AML-193 (cell line): ENCODE data around the gene STPG1.

Experiments
- DNase-seq, 2 experiments: peaks; one replicate each; lab custom pipeline; 2025; lab: John Stamatoyannopoulos, UW

Gene STPG1

GRCh38 chr1:24369801-24370200, 43.8 kb downstream of the STPG1 start:
- DNase-seq = no peak

DNA sequence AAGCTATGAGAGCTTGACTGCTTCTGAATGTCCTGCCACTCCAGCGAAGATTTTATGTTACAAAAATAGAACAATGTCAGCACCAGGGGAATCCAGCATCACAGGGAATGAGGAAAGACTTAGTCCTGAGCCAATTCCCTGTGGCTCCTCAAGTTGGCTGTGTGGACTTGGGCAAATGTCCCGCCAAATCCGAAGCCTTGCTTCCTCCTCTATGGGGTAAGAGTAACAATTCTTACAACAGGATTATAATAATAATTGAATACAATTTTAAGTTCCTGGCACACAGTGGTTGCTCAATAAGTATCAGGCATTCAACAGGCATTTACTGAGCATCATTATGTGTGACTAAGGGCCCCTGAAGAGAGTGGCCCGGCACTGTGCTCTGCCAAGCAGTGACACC, 44.4 kb downstream of the STPG1 start:
- no peak for DNase-seq

DNA sequence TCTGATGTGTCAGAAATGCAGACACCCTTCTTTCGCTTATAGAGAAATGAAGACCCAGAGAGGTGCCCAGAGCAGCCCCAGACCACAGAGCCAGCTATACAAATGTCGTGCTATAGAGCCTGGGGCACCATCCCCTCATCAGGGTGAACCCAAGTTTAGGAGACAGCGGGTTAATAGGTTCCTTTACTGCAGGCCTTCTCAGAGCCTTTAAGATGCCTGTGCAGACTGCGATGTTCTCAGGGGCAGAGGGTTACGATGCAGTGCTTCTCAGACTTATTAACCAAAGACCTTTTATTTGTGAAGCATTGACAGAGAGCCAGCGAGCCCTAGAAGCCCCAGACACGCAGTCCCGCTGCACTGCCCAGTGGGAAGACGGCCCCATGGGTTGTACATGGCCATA, 46.9 kb downstream of the STPG1 start:
- DNase-seq = no peak

DNA sequence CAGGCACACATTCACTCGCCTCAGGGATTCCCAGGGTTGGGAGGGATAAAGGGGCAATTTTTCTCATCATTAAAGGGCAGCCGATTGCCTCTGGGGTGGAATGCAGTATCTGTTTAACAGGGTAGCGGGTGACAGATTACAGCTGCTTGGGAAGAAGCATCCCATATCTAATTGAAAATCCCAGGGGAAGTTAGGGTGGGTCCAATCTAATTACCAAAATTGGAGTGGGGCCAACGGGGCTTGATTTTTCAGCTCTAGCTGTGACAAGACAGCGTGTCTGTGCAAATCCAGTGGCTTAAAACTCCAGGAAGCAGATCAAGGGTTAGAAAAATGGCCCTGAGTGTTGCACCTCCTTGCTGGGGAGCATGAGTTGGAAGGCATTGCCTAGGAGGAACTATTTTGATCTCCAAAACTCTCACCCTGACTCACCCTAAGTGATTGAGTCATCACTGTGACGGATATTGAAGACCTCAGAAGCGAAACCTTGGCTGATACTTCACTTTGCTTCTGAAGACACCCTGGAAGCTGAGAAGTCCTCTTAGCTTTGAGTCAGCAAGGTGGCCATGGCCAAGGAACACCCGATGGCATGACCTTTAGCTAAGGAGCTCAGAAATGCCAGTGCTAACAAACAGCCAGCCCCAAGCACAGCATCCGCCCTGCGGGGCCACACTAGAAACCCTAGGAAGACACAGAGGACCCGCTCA, 48.5 kb downstream of the STPG1 start:
- DNase-seq = no peak

DNA sequence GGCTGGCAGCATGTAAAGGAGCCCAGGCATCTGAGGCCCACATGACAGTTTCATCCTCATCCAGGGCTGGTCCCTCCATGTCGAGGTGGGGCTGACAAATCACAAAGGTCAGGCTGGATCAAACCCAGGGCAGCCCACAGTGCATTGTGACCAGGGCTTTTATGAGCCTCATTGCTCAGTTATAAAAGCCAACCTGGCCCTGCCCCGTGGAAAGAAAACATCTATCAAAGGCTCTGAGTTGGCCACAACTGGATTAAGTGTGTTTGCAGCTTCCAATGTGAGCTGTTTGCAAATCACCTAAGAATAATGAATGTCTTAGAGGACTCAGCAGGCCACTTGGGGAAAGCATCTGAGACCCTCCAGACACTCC, 49.0 kb downstream of the STPG1 start:
- no peak for DNase-seq

DNA sequence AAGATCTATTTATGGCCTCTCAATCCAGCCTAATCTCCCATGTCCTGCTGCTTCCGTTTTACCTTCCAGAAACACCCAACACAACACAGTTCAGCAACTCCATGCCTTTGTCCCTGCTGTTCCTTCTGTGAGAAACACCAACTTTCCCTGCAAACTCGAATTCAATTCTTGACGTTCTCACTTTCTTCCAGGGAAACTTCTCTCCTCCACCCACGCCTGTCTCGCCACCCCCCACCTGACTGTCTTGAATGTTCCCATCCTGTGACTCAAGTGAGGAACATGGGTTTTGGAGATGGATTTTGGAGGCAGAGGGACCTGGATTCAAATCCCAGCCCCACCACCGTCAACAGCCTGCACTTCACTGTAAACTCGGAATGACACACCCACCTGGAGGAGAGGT, 49.6 kb downstream of the STPG1 start:
- no peak for DNase-seq

GRCh38 chr1:24362982-24363614, 50.5 kb downstream of the STPG1 start:
- no peak for DNase-seq

- DNase-seq = no peak
These were observed 51.2 kb downstream of the STPG1 start for GRCh38 chr1:24362396-24362795.

DNA sequence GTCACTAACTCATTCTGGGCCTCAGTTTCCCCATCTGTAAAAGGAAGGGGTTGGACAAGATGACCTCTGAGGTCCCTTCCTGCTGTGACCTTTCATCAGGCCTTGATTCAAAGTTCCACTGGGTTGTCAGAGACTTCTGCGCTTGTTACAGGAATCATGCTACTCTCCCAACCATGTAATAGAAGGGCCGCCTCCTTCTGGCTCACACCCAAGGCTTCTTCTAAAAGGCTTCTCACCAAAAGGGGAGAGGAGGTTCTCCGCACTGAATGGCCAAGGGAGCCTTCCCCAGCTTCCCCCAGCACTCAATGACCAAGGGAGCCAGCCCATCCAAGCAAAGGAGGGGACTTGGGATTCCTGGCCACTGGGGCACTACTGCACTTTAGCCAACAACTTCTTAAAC, 51.8 kb downstream of the STPG1 start:
- no peak for DNase-seq

DNA sequence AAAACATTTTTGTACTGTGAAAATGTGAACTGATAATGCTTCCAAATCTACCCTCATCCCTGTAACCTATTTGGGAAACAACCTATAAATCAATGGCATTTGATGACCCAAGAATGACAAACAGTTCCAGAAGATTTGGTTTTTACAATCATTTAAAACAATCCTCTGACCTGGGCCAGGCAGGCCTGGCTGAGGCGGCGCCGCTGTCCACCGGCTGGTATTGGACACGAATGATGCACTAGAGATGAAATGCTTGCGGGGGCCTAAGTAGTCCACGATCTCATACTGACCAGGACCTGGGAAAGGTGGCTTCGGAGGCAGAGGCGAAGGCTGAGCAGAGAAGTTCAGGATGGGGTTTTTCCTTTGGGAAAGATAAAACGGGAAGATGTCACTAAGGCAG, 52.9 kb downstream of the STPG1 start:
- DNase-seq = no peak

DNA sequence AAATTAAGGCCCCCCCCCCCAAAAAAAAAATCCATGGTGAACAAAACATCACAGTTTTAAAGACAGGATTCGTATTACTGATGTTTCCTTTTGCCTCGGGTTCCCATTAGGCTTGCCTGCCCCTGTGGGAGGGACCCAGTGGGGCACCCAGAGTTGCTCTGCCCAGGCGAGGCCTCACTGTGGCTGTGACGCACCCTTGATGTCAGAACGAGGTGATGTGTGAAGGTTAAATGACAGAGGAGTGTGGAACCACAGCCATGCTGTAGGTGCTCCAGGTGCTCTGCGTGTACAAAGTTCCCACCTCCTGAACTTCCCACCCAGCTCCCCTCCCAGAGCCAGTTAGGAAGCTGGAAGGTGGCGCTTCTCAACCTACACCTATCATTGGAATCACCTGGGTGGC, 56.5 kb downstream of the STPG1 start:
- DNase-seq = no peak

GRCh38 chr1:24355466-24355865, 58.1 kb downstream of the STPG1 start:
- no peak for DNase-seq

DNA sequence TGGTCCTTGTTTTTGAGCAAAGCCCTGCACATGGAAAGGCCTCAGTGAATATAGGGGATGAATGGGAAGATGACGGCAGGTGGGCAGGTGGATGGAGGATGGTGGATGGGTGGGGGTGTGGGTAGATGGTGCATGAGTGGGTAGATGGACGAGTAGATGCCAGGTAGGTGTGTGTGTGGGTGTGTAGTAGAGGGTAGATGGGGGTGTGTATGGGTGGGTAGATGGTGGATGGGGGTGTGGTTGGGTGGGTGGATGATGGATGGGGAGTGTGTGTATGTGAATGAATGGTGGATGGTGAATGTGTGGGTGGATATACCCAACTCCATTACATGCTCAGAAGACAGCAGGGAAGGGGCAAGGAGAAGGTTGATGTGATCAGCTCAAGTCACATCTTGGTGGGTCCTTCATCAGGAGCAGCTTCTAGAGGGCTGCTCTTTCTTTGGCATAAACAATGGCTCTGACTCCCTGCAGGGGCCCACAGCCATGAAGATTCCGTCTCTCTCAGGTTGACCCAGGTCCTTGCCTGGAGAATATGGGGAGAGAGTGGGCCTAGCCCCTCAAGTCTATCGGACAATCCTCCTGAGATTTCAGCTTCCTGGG, 60.2 kb downstream of the STPG1 start:
- DNase-seq = no peak

DNA sequence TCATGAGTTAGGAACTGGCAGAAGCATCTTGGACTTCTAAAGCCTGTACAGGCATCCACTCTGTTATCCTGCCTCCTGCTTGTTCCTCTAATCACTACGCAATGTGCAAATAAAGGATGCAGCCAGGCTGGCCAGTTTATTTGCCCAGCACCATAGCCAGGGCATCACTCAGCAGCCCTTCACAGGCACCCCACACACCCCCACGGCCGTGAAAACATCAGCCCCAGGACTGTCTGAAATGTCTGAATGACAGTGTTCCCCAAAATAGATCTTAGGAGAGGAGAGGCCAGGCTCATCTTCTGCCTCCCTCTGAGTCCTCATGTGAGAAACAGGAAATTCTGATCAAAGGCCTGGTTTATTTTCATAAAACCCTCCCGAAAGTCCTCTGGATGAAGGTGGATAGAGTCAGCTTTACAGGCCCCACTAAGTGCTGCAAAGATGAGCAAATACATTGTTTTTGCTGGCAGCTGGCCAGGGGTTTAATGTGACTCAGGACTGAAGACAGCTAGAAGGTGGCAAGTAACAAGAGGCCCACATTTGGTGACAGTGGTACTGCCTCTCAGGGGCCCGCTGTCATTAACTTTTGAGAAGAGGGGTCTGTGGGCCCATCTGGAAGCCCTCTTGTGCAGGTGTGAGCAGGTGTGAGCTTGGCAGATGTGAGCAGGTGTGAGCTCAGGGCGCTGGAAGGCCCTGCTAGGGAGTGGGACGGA, 61.5 kb downstream of the STPG1 start:
- DNase-seq = no peak

DNA sequence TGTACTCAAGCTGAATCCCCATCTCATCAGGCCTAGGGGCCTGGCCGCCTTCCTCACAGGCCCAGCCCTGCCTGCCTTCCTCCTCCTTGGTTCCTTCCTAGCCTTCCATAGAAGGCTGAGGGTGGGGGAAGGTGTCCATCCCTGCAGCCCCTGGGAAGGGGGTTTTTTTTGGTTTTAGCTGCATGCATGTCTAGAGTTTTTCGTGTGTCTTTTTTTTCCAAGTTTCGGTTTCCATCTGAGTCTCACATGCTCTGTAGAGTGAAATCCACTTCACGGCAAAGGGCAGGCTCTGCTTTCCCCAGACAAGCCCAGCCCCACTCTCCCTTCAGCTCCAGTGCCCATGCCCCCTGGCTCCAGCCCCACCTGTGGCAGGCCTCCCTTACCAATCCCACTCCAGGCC, 62.3 kb downstream of the STPG1 start:
- no peak for DNase-seq

GRCh38 chr1:24349891-24350290, 63.7 kb downstream of the STPG1 start:
- DNase-seq = no peak

DNA sequence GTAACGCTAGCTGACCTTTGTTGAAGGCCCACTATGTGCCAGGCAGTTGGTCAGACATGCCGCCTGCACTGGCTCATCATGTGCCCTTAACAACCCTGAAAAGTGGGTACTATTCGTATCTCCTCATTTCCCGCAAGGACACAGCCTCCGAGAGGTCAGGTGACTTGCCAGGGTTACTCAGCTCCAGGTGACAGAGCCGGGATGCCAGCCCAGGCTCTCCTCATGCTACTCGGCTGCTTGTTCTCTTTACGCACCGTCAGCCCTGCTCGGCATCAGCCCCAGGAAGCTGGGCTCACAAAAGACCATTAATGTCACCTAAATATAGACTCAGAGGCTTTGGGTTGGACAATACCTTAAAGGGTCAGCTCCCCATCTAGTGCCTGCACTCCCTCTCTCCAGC, 65.4 kb downstream of the STPG1 start:
- no peak for DNase-seq

GRCh38 chr1:24347159-24347934, 66.2 kb downstream of the STPG1 start:
- DNase-seq = no peak

GRCh38 chr1:24345334-24345733, 68.2 kb downstream of the STPG1 start:
- no peak for DNase-seq

DNA sequence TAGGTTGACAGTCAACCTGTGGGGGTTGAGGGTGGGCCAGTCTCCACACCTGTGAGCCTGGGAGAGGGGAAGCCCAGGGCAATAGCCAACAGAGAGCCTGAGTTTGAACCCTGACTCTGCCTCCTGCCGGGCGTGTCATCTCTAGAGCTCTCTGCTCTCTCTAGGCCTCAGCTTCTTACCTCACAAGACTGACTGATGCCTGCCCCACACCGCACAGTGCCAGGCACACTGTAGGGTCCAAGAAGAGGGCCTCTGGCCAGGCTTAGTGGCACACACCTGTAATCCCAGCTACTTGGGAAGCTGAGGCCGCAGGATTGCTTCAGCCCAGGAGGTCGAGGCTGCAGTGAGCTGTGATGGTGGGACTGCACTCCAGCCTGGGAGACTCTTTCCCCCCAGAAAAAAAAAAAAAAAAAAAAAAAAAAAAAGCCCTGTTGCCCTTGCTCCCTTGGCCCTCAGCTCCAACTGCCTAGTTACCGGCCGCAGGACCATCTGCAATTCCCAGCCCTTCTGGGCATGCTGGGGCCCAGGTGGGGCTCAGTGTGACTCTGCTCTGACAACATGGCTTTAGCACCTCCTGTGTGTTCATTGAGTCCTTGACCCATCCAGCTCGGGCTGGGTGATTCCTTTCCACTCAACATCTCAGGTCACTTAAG, 69.4 kb downstream of the STPG1 start:
- DNase-seq = no peak

DNA sequence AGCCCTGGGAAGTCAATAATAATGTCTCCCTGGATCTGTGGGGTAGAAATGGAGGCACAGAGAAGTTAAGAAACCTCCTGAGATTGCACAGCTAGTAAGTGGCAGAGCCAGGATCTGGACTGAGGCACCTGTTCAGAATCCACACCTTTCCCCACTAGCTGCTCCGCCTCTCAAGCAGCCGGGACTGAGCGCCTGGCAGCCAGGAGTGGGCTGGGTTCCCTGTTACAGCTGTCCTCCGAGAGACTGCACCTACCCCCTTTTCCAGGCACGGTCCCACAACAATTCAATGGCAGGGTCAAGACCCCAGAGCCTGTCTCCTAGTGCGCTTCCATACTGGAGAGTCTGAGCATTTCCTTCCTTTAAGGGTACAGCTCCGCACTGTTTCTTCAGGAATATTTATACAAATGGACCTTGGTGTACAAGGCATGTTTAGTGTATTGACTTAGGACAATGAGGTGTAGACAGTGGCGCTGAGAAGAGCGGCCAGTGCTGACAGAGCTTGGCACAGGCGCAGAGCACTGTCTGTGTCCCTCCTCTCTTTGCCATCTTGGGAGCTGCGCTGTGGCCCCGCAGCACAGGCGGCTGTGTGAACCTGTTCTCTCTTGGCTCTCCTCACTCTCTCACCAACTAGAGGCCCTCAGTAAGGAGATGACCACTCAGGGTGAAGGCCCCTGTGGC, 70.0 kb downstream of the STPG1 start:
- DNase-seq = no peak
